ENCODE results near the gene TMCO4.
"Not testable (repeated sequence)": the region's sequence is repeated elsewhere in the genome, so short reads cannot be mapped to it uniquely, and the experiment has no call there.

Gene TMCO4

GRCh38 chr1:19799230-19800075 lies at the start of gene TMCO4:
TMCO4 (minus strand) TSS chr1:19799916; CDS start chr1:19780758, 19,158 bp downstream.
- DNase-seq (ENCODE audit: low read depth), result peak; percentile 47
- TF ChIP-seq CTCF (conservative IDR thresholded peaks at IDR 0.05; ENCODE audit: low read depth, low read length), result peak; percentile 54
- peak within 1 kb of the TSS; percentile 70 for H3K4me3 ChIP-seq (ENCODE audit: low read depth, low read length)

- not testable (repeated sequence) for H3K4me3 ChIP-seq (ENCODE audit: low read depth, low read length)
These were observed 49.6 kb upstream of the TMCO4 start for GRCh38 chr1:19849307-19849706.

GRCh38 chr1:19847334-19847733 lies 47.6 kb upstream of the TMCO4 start:
- not testable (repeated sequence) for DNase-seq (ENCODE audit: low read depth)

More at GRCh38 chr1:19849307-19849706, 49.6 kb upstream of the TMCO4 start:
- not testable (repeated sequence) for DNase-seq (ENCODE audit: low read depth)

GRCh38 chr1:19846338-19846737 lies 46.6 kb upstream of the TMCO4 start:
- DNase-seq (ENCODE audit: low read depth), result no peak
- H3K4me3 ChIP-seq (ENCODE audit: low read depth, low read length), result no peak overlapping the region
- TF ChIP-seq CTCF (conservative IDR thresholded peaks at IDR 0.05; ENCODE audit: low read depth, low read length), result no peak

More at GRCh38 chr1:19847334-19847733, 47.6 kb upstream of the TMCO4 start:
- H3K4me3 ChIP-seq (ENCODE audit: low read depth, low read length), result not testable (repeated sequence)

DNA sequence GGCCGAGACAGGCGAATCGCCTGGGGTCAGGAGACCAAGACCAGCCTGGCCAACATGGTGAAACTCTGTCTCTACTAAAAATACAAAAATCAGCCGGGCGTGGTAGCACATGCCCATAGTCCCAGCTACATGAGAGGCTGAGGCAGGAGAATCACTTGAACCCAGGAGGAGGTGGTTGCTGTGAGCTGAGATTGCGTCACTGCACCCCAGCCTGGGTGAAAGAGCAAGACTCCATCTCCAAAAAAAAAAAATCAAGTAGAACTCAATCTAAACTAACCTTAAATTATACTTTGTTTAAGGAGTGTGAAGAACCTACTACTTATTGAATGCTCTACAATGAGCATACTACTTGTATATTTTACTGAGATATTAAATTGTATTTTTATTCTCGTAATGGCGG lies 45.8 kb upstream of the TMCO4 start:
- TF ChIP-seq CTCF (conservative IDR thresholded peaks at IDR 0.05; ENCODE audit: low read depth, low read length), result no peak
- H3K4me3 ChIP-seq (ENCODE audit: low read depth, low read length), result no peak overlapping the region
- no peak for DNase-seq (ENCODE audit: low read depth)

DNA sequence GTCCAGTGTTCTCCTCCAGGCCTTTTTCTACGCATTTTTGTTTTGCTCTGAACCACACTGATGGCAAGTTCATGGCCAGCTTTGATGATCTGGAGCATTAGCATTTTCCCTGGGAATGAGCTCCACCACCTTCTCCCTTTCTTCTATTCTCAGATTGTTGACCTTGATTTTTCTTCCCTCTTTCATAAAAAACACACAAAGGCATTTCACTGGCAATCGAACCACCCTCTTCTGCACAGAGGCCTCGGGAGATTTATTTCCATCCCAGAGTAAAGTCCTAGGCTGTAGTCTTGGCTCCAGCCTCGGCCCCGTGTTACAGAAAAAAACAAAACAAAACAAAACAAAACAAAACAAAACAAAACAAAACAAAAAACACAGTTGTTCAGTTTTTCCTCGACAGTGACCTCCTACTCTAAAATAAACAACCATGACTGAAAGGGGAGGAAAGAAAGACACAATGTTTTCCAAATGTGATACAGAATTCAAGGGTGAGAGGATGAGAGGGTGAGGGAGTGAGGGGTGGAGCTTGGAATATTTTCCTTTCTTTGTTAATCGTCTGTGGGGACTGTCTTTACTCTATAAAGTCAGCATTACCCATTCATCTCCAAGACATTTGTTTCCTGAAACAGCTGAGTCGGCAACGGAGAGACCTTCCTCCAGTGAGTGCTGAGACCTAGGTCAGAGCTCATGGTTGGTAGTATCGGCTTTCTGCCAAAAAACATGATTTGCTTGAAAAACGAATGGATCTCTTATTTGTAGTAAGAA lies 45.2 kb upstream of the TMCO4 start:
- no peak overlapping the region for H3K4me3 ChIP-seq (ENCODE audit: low read depth, low read length)
- DNase-seq (ENCODE audit: low read depth), result peak; percentile 62
- no peak for TF ChIP-seq CTCF (conservative IDR thresholded peaks at IDR 0.05; ENCODE audit: low read depth, low read length)

- peak; percentile 28 for DNase-seq (ENCODE audit: low read depth)
- no peak for TF ChIP-seq CTCF (conservative IDR thresholded peaks at IDR 0.05; ENCODE audit: low read depth, low read length)
- no peak overlapping the region for H3K4me3 ChIP-seq (ENCODE audit: low read depth, low read length)
These were observed 40.5 kb upstream of the TMCO4 start for GRCh38 chr1:19840228-19840627.
